ENCODE results near the gene DPF3.

Gene DPF3

GRCh38 chr14:72640911-72641485 lies 252.9 kb downstream of the DPF3 start:
- no peaks in the 10 kb centered on the region for H3K27me3 ChIP-seq (ENCODE audit: control insufficient read depth, insufficient read depth, low read length)
- no peaks in the 10 kb centered on the region for H3K36me3 ChIP-seq (ENCODE audit: control insufficient read depth, low read depth, low read length)
- no peaks in the 10 kb centered on the region for H3K9me3 ChIP-seq (ENCODE audit: control insufficient read depth, low read depth, low read length)
- no peaks in the 10 kb centered on the region for H3K4me1 ChIP-seq (ENCODE audit: control insufficient read depth, low read depth, low read length)
- no peak overlapping the region for H3K27ac ChIP-seq (ENCODE audit: low read length)
- no peak overlapping the region for H3K9ac ChIP-seq (ENCODE audit: low read length)
- H3K4me3 ChIP-seq (ENCODE audit: low read length) = no peak overlapping the region

GRCh38 chr14:72638021-72638420 lies 255.9 kb downstream of the DPF3 start:
- no peaks in the 10 kb centered on the region for H3K4me1 ChIP-seq (ENCODE audit: control insufficient read depth, low read depth, low read length)
- H3K9me3 ChIP-seq (ENCODE audit: control insufficient read depth, low read depth, low read length) = no peaks in the 10 kb centered on the region
- H3K9ac ChIP-seq (ENCODE audit: low read length) = no peak overlapping the region
- no peaks in the 10 kb centered on the region for H3K36me3 ChIP-seq (ENCODE audit: control insufficient read depth, low read depth, low read length)
- H3K27ac ChIP-seq (ENCODE audit: low read length) = no peak overlapping the region
- no peaks in the 10 kb centered on the region for H3K27me3 ChIP-seq (ENCODE audit: control insufficient read depth, insufficient read depth, low read length)
- no peak overlapping the region for H3K4me3 ChIP-seq (ENCODE audit: low read length)

GRCh38 chr14:72636871-72637270 lies 257.0 kb downstream of the DPF3 start:
- Histone ChIP-seq H3K27ac (ENCODE audit: low read length) (no peak overlapping the region), H3K4me3 (ENCODE audit: low read length) (no peak overlapping the region), H3K36me3 (ENCODE audit: control insufficient read depth, low read depth, low read length) (no peaks in the 10 kb centered on the region), H3K4me1 (ENCODE audit: control insufficient read depth, low read depth, low read length) (no peaks in the 10 kb centered on the region), H3K9me3 (ENCODE audit: control insufficient read depth, low read depth, low read length) (no peaks in the 10 kb centered on the region), H3K9ac (ENCODE audit: low read length) (no peak overlapping the region), H3K27me3 (ENCODE audit: control insufficient read depth, insufficient read depth, low read length) (no peaks in the 10 kb centered on the region)

- no peak overlapping the region for H3K4me3 ChIP-seq (ENCODE audit: low read length)
- no peaks in the 10 kb centered on the region for H3K9me3 ChIP-seq (ENCODE audit: control insufficient read depth, low read depth, low read length)
- H3K4me1 ChIP-seq (ENCODE audit: control insufficient read depth, low read depth, low read length) = no peaks in the 10 kb centered on the region
- H3K27me3 ChIP-seq (ENCODE audit: control insufficient read depth, insufficient read depth, low read length) = no peaks in the 10 kb centered on the region
- H3K9ac ChIP-seq (ENCODE audit: low read length) = no peak overlapping the region
- H3K27ac ChIP-seq (ENCODE audit: low read length) = no peak overlapping the region
- no peaks in the 10 kb centered on the region for H3K36me3 ChIP-seq (ENCODE audit: control insufficient read depth, low read depth, low read length)
Observed at GRCh38 chr14:72636094-72636493, 257.8 kb downstream of the DPF3 start.

GRCh38 chr14:72634691-72635616 lies 258.9 kb downstream of the DPF3 start:
- H3K27ac ChIP-seq (ENCODE audit: low read length) = no peak overlapping the region
- H3K9me3 ChIP-seq (ENCODE audit: control insufficient read depth, low read depth, low read length) = no peaks in the 10 kb centered on the region
- no peak overlapping the region for H3K9ac ChIP-seq (ENCODE audit: low read length)
- H3K4me3 ChIP-seq (ENCODE audit: low read length) = no peak overlapping the region
- no peaks in the 10 kb centered on the region for H3K27me3 ChIP-seq (ENCODE audit: control insufficient read depth, insufficient read depth, low read length)
- H3K4me1 ChIP-seq (ENCODE audit: control insufficient read depth, low read depth, low read length) = no peaks in the 10 kb centered on the region
- H3K36me3 ChIP-seq (ENCODE audit: control insufficient read depth, low read depth, low read length) = no peaks in the 10 kb centered on the region

- Histone ChIP-seq H3K9ac (ENCODE audit: low read length) (no peak overlapping the region), H3K27me3 (ENCODE audit: control insufficient read depth, insufficient read depth, low read length) (no peaks in the 10 kb centered on the region), H3K9me3 (ENCODE audit: control insufficient read depth, low read depth, low read length) (no peaks in the 10 kb centered on the region), H3K27ac (ENCODE audit: low read length) (no peak overlapping the region), H3K36me3 (ENCODE audit: control insufficient read depth, low read depth, low read length) (no peaks in the 10 kb centered on the region), H3K4me3 (ENCODE audit: low read length) (no peak overlapping the region), H3K4me1 (ENCODE audit: control insufficient read depth, low read depth, low read length) (no peaks in the 10 kb centered on the region)
Observed at GRCh38 chr14:72633551-72633950, 260.4 kb downstream of the DPF3 start.

DNA sequence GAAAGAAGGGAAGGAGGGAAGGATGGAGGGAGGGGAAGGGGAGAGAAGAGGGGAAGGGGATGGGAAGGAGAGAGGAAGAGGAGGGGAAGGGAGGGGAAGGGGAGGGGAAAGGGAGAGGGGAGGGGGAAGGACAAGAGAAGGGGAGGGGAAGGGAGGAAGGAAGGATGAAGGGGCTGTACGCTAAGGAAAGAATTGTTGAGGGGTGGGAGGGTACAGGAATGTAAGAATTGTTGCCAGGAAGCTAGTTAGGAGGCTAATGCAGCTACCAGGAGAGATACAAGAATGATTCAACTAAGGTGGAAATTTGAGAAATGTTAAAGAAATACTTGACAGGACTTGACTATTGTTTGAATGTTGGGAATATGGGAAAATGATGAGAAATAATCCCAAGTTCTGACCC lies 261.2 kb downstream of the DPF3 start:
- Histone ChIP-seq H3K36me3 (ENCODE audit: control insufficient read depth, low read depth, low read length) (no peaks in the 10 kb centered on the region), H3K9me3 (ENCODE audit: control insufficient read depth, low read depth, low read length) (no peaks in the 10 kb centered on the region)

GRCh38 chr14:72631401-72631800 lies 262.5 kb downstream of the DPF3 start:
- Histone ChIP-seq H3K4me1 (ENCODE audit: control insufficient read depth, low read depth, low read length) (no peaks in the 10 kb centered on the region), H3K27me3 (ENCODE audit: control insufficient read depth, insufficient read depth, low read length) (no peaks in the 10 kb centered on the region), H3K36me3 (ENCODE audit: control insufficient read depth, low read depth, low read length) (no peaks in the 10 kb centered on the region), H3K4me3 (ENCODE audit: low read length) (no peak overlapping the region), H3K9ac (ENCODE audit: low read length) (no peak overlapping the region), H3K9me3 (ENCODE audit: control insufficient read depth, low read depth, low read length) (no peaks in the 10 kb centered on the region), H3K27ac (ENCODE audit: low read length) (no peak overlapping the region)

More for the DNA sequence above, 261.2 kb downstream of the DPF3 start:
- no peaks in the 10 kb centered on the region for H3K4me1 ChIP-seq (ENCODE audit: control insufficient read depth, low read depth, low read length)
- H3K27me3 ChIP-seq (ENCODE audit: control insufficient read depth, insufficient read depth, low read length) = no peaks in the 10 kb centered on the region
- H3K27ac ChIP-seq (ENCODE audit: low read length) = no peak overlapping the region
- H3K4me3 ChIP-seq (ENCODE audit: low read length) = no peak overlapping the region
- no peak overlapping the region for H3K9ac ChIP-seq (ENCODE audit: low read length)

DNA sequence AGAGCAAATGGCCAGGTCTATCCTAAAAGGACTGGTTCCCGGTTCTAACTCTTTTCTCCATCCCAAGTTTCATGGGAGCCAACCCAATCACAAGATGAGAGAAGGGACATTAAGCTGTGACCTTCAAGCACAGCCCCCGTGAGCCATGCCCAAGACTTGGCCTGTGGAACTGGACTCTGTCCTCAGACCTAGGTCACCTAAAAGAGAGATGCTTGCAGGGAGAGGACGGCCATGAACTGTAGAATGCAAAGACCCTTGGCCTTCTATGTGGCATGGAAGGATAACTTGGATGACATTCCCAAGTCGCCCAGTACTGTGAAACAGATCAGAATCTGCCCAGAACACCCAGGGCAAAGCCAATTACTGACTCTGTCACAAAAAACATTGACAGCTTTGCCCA lies 263.5 kb downstream of the DPF3 start:
- Histone ChIP-seq H3K27ac (ENCODE audit: low read length) (no peak overlapping the region), H3K36me3 (ENCODE audit: control insufficient read depth, low read depth, low read length) (no peaks in the 10 kb centered on the region), H3K9ac (ENCODE audit: low read length) (no peak overlapping the region), H3K9me3 (ENCODE audit: control insufficient read depth, low read depth, low read length) (no peaks in the 10 kb centered on the region), H3K4me3 (ENCODE audit: low read length) (no peak overlapping the region), H3K27me3 (ENCODE audit: control insufficient read depth, insufficient read depth, low read length) (no peaks in the 10 kb centered on the region), H3K4me1 (ENCODE audit: control insufficient read depth, low read depth, low read length) (no peaks in the 10 kb centered on the region)

GRCh38 chr14:72629534-72629933 lies 264.4 kb downstream of the DPF3 start:
- no peaks in the 10 kb centered on the region for H3K9me3 ChIP-seq (ENCODE audit: control insufficient read depth, low read depth, low read length)
- H3K4me3 ChIP-seq (ENCODE audit: low read length) = no peak overlapping the region
- H3K36me3 ChIP-seq (ENCODE audit: control insufficient read depth, low read depth, low read length) = no peaks in the 10 kb centered on the region
- H3K4me1 ChIP-seq (ENCODE audit: control insufficient read depth, low read depth, low read length) = no peaks in the 10 kb centered on the region
- no peak overlapping the region for H3K27ac ChIP-seq (ENCODE audit: low read length)
- no peaks in the 10 kb centered on the region for H3K27me3 ChIP-seq (ENCODE audit: control insufficient read depth, insufficient read depth, low read length)
- H3K9ac ChIP-seq (ENCODE audit: low read length) = no peak overlapping the region

DNA sequence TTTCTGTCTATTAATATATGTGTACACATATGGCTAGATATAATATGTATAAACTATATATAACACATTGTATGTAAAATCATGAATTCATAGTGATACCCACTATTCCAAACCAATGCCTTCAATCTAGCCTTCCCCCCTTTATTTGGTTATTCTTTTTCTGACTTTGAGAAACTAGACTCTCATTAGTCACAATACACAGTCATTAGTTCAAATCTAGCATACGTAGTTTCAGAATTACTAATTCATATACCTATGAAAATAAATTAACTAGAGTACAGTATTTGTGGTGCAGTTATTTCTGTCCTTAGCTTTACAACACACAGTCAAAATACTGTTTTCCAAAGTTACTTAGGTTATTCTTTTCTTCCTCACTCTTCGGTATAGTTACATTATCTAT lies 268.2 kb downstream of the DPF3 start:
- H3K27ac ChIP-seq (ENCODE audit: low read length) = no peak overlapping the region
- no peak overlapping the region for H3K4me3 ChIP-seq (ENCODE audit: low read length)
- H3K27me3 ChIP-seq (ENCODE audit: control insufficient read depth, insufficient read depth, low read length) = no peaks in the 10 kb centered on the region
- H3K9ac ChIP-seq (ENCODE audit: low read length) = no peak overlapping the region
- peaks cover 6% of the 10 kb centered on the region for H3K9me3 ChIP-seq (ENCODE audit: control insufficient read depth, low read depth, low read length)
- H3K36me3 ChIP-seq (ENCODE audit: control insufficient read depth, low read depth, low read length) = no peaks in the 10 kb centered on the region
- peaks cover 6% of the 10 kb centered on the region for H3K4me1 ChIP-seq (ENCODE audit: control insufficient read depth, low read depth, low read length)

Measured in iPS-18a (cell line).